ENCODE data around the gene NAGPA.

The NAGPA gene

DNA sequence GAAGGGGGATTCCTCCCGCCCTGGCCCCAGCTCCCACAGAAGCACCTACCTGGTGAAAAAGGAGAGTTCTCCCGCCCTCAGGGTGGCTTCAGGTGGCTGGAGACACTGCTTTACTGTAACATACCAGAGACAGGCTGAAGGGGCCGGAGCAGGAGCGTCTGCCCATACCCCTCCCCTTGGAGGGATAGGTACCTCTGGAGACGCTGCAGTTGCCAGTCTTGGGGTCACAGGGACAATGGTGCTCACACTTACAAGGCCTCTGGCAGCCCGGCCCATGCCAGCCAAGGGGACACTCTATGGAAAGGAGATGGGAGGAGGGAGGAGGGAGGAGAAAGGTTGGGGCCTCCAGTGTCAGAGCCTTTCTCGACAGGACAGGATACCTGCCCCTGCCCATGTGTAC, 6.6 kb downstream of the NAGPA start:
- WGBS (ENCODE audit: insufficient coverage, insufficient read length), result no CpG with 5 or more reads among the region's 7 CpGs
- H3K36me3 ChIP-seq (ENCODE audit: control insufficient read depth, insufficient read depth, low read length), result no peaks in the 10 kb centered on the region

GRCh38 chr16:5026664-5027063, 7.1 kb downstream of the NAGPA start:
- WGBS (ENCODE audit: insufficient coverage, insufficient read length), result no CpG with 5 or more reads among the region's 8 CpGs

More for the DNA sequence above, 6.6 kb downstream of the NAGPA start:
- Histone ChIP-seq H3K27me3 (ENCODE audit: control insufficient read depth, insufficient read depth, low read length) (no peaks in the 10 kb centered on the region), H3K9me3 (ENCODE audit: control insufficient read depth, insufficient read depth, low read length) (no peaks in the 10 kb centered on the region), H3K27ac (ENCODE audit: low read length) (no peak overlapping the region), H3K4me1 (ENCODE audit: control insufficient read depth, insufficient read depth, low read length) (peaks cover 4% of the 10 kb centered on the region; the same call in 1 of the 2 replicates), H3K4me3 (ENCODE audit: low read length) (no peak overlapping the region)
- DNase-seq (ENCODE audit: low read depth, low spot score), result no peak

DNA sequence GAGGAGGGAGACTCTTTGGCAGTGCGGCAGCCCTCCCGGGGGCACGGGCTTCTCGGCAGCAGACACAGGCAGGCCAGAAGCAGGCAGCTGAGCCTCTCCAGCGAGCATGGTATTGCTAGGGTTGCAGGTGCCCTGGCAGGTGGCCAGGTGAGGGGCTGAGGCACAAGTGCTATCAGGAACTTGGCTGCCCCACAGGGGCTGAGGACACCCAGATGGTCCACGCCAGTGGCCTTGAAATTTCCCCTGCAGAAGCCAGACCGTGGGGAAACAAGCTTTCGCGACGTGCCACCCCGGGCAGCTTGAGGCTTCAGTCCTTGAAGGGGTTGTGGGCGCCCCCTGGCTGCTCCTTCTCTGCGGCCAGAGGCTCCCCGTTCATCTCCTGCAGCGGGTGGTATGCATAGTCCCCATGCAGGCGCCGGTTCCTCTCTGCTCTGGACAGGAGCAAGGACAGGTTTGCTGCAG, 8.5 kb downstream of the NAGPA start:
- H3K27ac ChIP-seq (ENCODE audit: low read length), result no peak overlapping the region
- no peaks in the 10 kb centered on the region for H3K36me3 ChIP-seq (ENCODE audit: control insufficient read depth, insufficient read depth, low read length)
- no peaks in the 10 kb centered on the region for H3K27me3 ChIP-seq (ENCODE audit: control insufficient read depth, insufficient read depth, low read length)
- no CpG with 5 or more reads among the region's 17 CpGs for WGBS (ENCODE audit: insufficient coverage, insufficient read length)
- peaks cover 4% of the 10 kb centered on the region; the same call in 1 of the 2 replicates for H3K4me1 ChIP-seq (ENCODE audit: control insufficient read depth, insufficient read depth, low read length)
- no peaks in the 10 kb centered on the region for H3K9me3 ChIP-seq (ENCODE audit: control insufficient read depth, insufficient read depth, low read length)
- no peak for DNase-seq (ENCODE audit: low read depth, low spot score)
- H3K4me3 ChIP-seq (ENCODE audit: low read length), result no peak overlapping the region

More at GRCh38 chr16:5026664-5027063, 7.1 kb downstream of the NAGPA start:
- no peak overlapping the region for H3K4me3 ChIP-seq (ENCODE audit: low read length)
- H3K27ac ChIP-seq (ENCODE audit: low read length), result no peak overlapping the region
- H3K36me3 ChIP-seq (ENCODE audit: control insufficient read depth, insufficient read depth, low read length), result no peaks in the 10 kb centered on the region
- DNase-seq (ENCODE audit: low read depth, low spot score), result no peak
- no peaks in the 10 kb centered on the region for H3K27me3 ChIP-seq (ENCODE audit: control insufficient read depth, insufficient read depth, low read length)
- peaks cover 4% of the 10 kb centered on the region; the same call in 1 of the 2 replicates for H3K4me1 ChIP-seq (ENCODE audit: control insufficient read depth, insufficient read depth, low read length)
- no peaks in the 10 kb centered on the region for H3K9me3 ChIP-seq (ENCODE audit: control insufficient read depth, insufficient read depth, low read length)

- WGBS (ENCODE audit: insufficient coverage, insufficient read length), result no CpG with 5 or more reads among the region's 4 CpGs
- Histone ChIP-seq H3K27me3 (ENCODE audit: control insufficient read depth, insufficient read depth, low read length) (no peaks in the 10 kb centered on the region), H3K4me3 (ENCODE audit: low read length) (no peak overlapping the region), H3K27ac (ENCODE audit: low read length) (no peak overlapping the region), H3K36me3 (ENCODE audit: control insufficient read depth, insufficient read depth, low read length) (no peaks in the 10 kb centered on the region), H3K4me1 (ENCODE audit: control insufficient read depth, insufficient read depth, low read length) (peaks cover 4% of the 10 kb centered on the region; the same call in 1 of the 2 replicates), H3K9me3 (ENCODE audit: control insufficient read depth, insufficient read depth, low read length) (no peaks in the 10 kb centered on the region)
- DNase-seq (ENCODE audit: low read depth, low spot score), result no peak
Measured at GRCh38 chr16:5024632-5025031, 9.1 kb downstream of the NAGPA start.

DNA sequence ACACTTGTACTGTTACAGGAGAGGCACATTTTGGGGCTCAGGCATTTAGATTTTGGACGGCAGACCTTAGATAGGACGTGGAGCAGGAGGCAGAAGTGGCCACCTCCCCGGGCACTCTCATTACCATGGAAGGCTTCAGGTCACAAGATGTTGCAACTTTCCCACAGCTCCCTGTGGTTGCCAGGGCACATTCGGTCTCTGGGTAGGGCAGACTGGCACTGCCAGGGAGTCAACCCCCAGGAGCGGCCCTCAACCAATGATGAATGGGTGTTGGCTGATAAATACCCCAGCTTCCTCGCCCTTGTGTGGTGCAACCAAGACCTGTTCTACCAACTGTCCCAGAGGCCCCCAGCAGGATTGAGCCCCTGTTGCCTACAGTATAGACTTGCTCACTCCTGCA, 11.2 kb downstream of the NAGPA start:
- WGBS (ENCODE audit: insufficient coverage, insufficient read length), result no CpG with 5 or more reads among the region's 6 CpGs
- H3K36me3 ChIP-seq (ENCODE audit: control insufficient read depth, insufficient read depth, low read length), result no peaks in the 10 kb centered on the region
- H3K27ac ChIP-seq (ENCODE audit: low read length), result no peak overlapping the region
- H3K4me3 ChIP-seq (ENCODE audit: low read length), result no peak overlapping the region
- no peaks in the 10 kb centered on the region for H3K27me3 ChIP-seq (ENCODE audit: control insufficient read depth, insufficient read depth, low read length)
- no peak for DNase-seq (ENCODE audit: low read depth, low spot score)
- H3K9me3 ChIP-seq (ENCODE audit: control insufficient read depth, insufficient read depth, low read length), result no peaks in the 10 kb centered on the region
- H3K4me1 ChIP-seq (ENCODE audit: control insufficient read depth, insufficient read depth, low read length), result peaks cover 4% of the 10 kb centered on the region; the same call in 1 of the 2 replicates

DNA sequence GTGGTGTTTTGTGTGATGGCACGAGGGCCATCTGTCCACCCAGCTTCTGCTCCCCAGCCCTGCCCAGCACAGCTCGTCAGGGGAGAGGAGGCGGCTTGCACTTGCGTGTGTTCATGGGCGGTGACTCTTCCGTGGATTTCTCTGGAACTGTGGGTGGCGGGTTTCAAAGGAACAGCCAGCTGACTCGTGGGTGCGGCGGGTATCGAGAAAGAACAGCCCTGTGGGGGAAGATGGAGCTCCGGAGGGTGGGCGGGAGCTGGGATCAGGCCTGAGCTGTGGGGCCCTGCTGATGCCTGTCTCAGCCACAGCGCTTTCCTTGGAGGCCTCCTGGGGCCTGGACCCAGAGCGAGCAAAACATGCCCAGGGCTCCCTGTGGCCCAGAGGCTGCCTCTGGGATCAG, 13.2 kb downstream of the NAGPA start:
- H3K9me3 ChIP-seq (ENCODE audit: control insufficient read depth, insufficient read depth, low read length), result no peaks in the 10 kb centered on the region
- H3K4me1 ChIP-seq (ENCODE audit: control insufficient read depth, insufficient read depth, low read length), result peaks cover 3% of the 10 kb centered on the region; the same call in 1 of the 2 replicates
- no peak overlapping the region for H3K27ac ChIP-seq (ENCODE audit: low read length)
- no peak for DNase-seq (ENCODE audit: low read depth, low spot score)
- WGBS (ENCODE audit: insufficient coverage, insufficient read length), result no CpG with 5 or more reads among the region's 15 CpGs
- H3K27me3 ChIP-seq (ENCODE audit: control insufficient read depth, insufficient read depth, low read length), result no peaks in the 10 kb centered on the region
- H3K4me3 ChIP-seq (ENCODE audit: low read length), result no peak overlapping the region
- H3K36me3 ChIP-seq (ENCODE audit: control insufficient read depth, insufficient read depth, low read length), result no peaks in the 10 kb centered on the region

- Histone ChIP-seq H3K4me1 (ENCODE audit: control insufficient read depth, insufficient read depth, low read length) (no peaks in the 10 kb centered on the region), H3K4me3 (ENCODE audit: low read length) (no peak overlapping the region), H3K27ac (ENCODE audit: low read length) (no peak overlapping the region), H3K9me3 (ENCODE audit: control insufficient read depth, insufficient read depth, low read length) (no peaks in the 10 kb centered on the region), H3K36me3 (ENCODE audit: control insufficient read depth, insufficient read depth, low read length) (no peaks in the 10 kb centered on the region), H3K27me3 (ENCODE audit: control insufficient read depth, insufficient read depth, low read length) (no peaks in the 10 kb centered on the region)
- WGBS (ENCODE audit: insufficient coverage, insufficient read length), result no CpG with 5 or more reads among the region's 6 CpGs
- no peak for DNase-seq (ENCODE audit: low read depth, low spot score)
Measured at GRCh38 chr16:5019775-5020174, 14.0 kb downstream of the NAGPA start.

GRCh38 chr16:5018793-5019192, 14.9 kb downstream of the NAGPA start:
- H3K27ac ChIP-seq (ENCODE audit: low read length), result no peak overlapping the region
- H3K4me3 ChIP-seq (ENCODE audit: low read length), result no peak overlapping the region
- no peaks in the 10 kb centered on the region for H3K9me3 ChIP-seq (ENCODE audit: control insufficient read depth, insufficient read depth, low read length)
- no peak for DNase-seq (ENCODE audit: low read depth, low spot score)
- WGBS (ENCODE audit: insufficient coverage, insufficient read length), result no CpG with 5 or more reads among the region's 9 CpGs
- H3K4me1 ChIP-seq (ENCODE audit: control insufficient read depth, insufficient read depth, low read length), result no peaks in the 10 kb centered on the region
- H3K27me3 ChIP-seq (ENCODE audit: control insufficient read depth, insufficient read depth, low read length), result no peaks in the 10 kb centered on the region
- no peaks in the 10 kb centered on the region for H3K36me3 ChIP-seq (ENCODE audit: control insufficient read depth, insufficient read depth, low read length)

- Histone ChIP-seq H3K4me3 (ENCODE audit: low read length) (no peak overlapping the region), H3K9me3 (ENCODE audit: control insufficient read depth, insufficient read depth, low read length) (no peaks in the 10 kb centered on the region), H3K27ac (ENCODE audit: low read length) (no peak overlapping the region), H3K36me3 (ENCODE audit: control insufficient read depth, insufficient read depth, low read length) (no peaks in the 10 kb centered on the region), H3K27me3 (ENCODE audit: control insufficient read depth, insufficient read depth, low read length) (no peaks in the 10 kb centered on the region), H3K4me1 (ENCODE audit: control insufficient read depth, insufficient read depth, low read length) (no peaks in the 10 kb centered on the region)
- DNase-seq (ENCODE audit: low read depth, low spot score), result no peak
- WGBS (ENCODE audit: insufficient coverage, insufficient read length), result no CpG with 5 or more reads among the region's 5 CpGs
Measured at GRCh38 chr16:5017678-5017969, 16.1 kb downstream of the NAGPA start.

- WGBS (ENCODE audit: insufficient coverage, insufficient read length), result no CpG with 5 or more reads among the region's 6 CpGs
- no peaks in the 10 kb centered on the region for H3K4me1 ChIP-seq (ENCODE audit: control insufficient read depth, insufficient read depth, low read length)
- no peak overlapping the region for H3K4me3 ChIP-seq (ENCODE audit: low read length)
- H3K36me3 ChIP-seq (ENCODE audit: control insufficient read depth, insufficient read depth, low read length), result no peaks in the 10 kb centered on the region
- no peak overlapping the region for H3K27ac ChIP-seq (ENCODE audit: low read length)
- H3K9me3 ChIP-seq (ENCODE audit: control insufficient read depth, insufficient read depth, low read length), result no peaks in the 10 kb centered on the region
- H3K27me3 ChIP-seq (ENCODE audit: control insufficient read depth, insufficient read depth, low read length), result no peaks in the 10 kb centered on the region
- DNase-seq (ENCODE audit: low read depth, low spot score), result no peak
Measured at GRCh38 chr16:5016967-5017677, 16.6 kb downstream of the NAGPA start.

GRCh38 chr16:5015887-5016286, 17.8 kb downstream of the NAGPA start:
- Histone ChIP-seq H3K9me3 (ENCODE audit: control insufficient read depth, insufficient read depth, low read length) (no peaks in the 10 kb centered on the region), H3K4me1 (ENCODE audit: control insufficient read depth, insufficient read depth, low read length) (0 out of 2 replicates have a peak, but pooled peaks cover 2% of the 10 kb centered on the region), H3K27ac (ENCODE audit: low read length) (no peak overlapping the region), H3K4me3 (ENCODE audit: low read length) (no peak overlapping the region), H3K36me3 (ENCODE audit: control insufficient read depth, insufficient read depth, low read length) (no peaks in the 10 kb centered on the region), H3K27me3 (ENCODE audit: control insufficient read depth, insufficient read depth, low read length) (no peaks in the 10 kb centered on the region)
- no peak for DNase-seq (ENCODE audit: low read depth, low spot score)
- no CpG with 5 or more reads among the region's 4 CpGs for whole genome bisulfite sequencing (ENCODE audit: insufficient coverage, insufficient read length)

Data from iPS DF 6.9 (cell line).